Measurements from ENCODE around the gene ETNK1.

The ETNK1 gene

GRCh38 chr12:22712083-22712482 lies 87.1 kb downstream of the ETNK1 start (continued):
- TF ChIP-seq, protein P1, sequence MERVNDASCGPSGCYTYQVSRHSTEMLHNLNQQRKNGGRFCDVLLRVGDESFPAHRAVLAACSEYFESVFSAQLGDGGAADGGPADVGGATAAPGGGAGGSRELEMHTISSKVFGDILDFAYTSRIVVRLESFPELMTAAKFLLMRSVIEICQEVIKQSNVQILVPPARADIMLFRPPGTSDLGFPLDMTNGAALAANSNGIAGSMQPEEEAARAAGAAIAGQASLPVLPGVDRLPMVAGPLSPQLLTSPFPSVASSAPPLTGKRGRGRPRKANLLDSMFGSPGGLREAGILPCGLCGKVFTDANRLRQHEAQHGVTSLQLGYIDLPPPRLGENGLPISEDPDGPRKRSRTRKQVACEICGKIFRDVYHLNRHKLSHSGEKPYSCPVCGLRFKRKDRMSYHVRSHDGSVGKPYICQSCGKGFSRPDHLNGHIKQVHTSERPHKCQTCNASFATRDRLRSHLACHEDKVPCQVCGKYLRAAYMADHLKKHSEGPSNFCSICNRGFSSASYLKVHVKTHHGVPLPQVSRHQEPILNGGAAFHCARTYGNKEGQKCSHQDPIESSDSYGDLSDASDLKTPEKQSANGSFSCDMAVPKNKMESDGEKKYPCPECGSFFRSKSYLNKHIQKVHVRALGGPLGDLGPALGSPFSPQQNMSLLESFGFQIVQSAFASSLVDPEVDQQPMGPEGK (CRISPR knock-in tag; IDR thresholded peaks at IDR 0.05; ENCODE audit: borderline replicate concordance): no peak
- TF ChIP-seq SNAI2 (CRISPR knock-in tag; IDR thresholded peaks at IDR 0.05): no peak

- TF ChIP-seq, protein P2, sequence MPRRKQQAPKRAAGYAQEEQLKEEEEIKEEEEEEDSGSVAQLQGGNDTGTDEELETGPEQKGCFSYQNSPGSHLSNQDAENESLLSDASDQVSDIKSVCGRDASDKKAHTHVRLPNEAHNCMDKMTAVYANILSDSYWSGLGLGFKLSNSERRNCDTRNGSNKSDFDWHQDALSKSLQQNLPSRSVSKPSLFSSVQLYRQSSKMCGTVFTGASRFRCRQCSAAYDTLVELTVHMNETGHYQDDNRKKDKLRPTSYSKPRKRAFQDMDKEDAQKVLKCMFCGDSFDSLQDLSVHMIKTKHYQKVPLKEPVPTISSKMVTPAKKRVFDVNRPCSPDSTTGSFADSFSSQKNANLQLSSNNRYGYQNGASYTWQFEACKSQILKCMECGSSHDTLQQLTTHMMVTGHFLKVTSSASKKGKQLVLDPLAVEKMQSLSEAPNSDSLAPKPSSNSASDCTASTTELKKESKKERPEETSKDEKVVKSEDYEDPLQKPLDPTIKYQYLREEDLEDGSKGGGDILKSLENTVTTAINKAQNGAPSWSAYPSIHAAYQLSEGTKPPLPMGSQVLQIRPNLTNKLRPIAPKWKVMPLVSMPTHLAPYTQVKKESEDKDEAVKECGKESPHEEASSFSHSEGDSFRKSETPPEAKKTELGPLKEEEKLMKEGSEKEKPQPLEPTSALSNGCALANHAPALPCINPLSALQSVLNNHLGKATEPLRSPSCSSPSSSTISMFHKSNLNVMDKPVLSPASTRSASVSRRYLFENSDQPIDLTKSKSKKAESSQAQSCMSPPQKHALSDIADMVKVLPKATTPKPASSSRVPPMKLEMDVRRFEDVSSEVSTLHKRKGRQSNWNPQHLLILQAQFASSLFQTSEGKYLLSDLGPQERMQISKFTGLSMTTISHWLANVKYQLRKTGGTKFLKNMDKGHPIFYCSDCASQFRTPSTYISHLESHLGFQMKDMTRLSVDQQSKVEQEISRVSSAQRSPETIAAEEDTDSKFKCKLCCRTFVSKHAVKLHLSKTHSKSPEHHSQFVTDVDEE (CRISPR knock-in tag; IDR thresholded peaks at IDR 0.05): no peak
- TF ChIP-seq BACH2 (CRISPR knock-in tag; IDR thresholded peaks at IDR 0.05; ENCODE audit: borderline replicate concordance): no peak
- no peak for TF ChIP-seq RARB (CRISPR knock-in tag; IDR thresholded peaks at IDR 0.05)
- no peak for TF ChIP-seq PPARA (CRISPR knock-in tag; IDR thresholded peaks at IDR 0.05; ENCODE audit: borderline replicate concordance)
- no peak for TF ChIP-seq ZC3H10 (CRISPR knock-in tag; IDR thresholded peaks at IDR 0.05)
- no peak for TF ChIP-seq ZFP3 (CRISPR knock-in tag; IDR thresholded peaks at IDR 0.05)
- TF ChIP-seq, protein P3, sequence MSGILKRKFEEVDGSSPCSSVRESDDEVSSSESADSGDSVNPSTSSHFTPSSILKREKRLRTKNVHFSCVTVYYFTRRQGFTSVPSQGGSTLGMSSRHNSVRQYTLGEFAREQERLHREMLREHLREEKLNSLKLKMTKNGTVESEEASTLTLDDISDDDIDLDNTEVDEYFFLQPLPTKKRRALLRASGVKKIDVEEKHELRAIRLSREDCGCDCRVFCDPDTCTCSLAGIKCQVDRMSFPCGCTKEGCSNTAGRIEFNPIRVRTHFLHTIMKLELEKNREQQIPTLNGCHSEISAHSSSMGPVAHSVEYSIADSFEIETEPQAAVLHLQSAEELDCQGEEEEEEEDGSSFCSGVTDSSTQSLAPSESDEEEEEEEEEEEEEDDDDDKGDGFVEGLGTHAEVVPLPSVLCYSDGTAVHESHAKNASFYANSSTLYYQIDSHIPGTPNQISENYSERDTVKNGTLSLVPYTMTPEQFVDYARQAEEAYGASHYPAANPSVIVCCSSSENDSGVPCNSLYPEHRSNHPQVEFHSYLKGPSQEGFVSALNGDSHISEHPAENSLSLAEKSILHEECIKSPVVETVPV (CRISPR knock-in tag; IDR thresholded peaks at IDR 0.05): no peak
- no peak for TF ChIP-seq ZFP30 (CRISPR knock-in tag; IDR thresholded peaks at IDR 0.05)
- TF ChIP-seq ZNF8 (CRISPR knock-in tag; IDR thresholded peaks at IDR 0.05): no peak
- no peak for TF ChIP-seq ARNTL (CRISPR knock-in tag; IDR thresholded peaks at IDR 0.05; ENCODE audit: borderline replicate concordance, low read depth)
- TF ChIP-seq, protein P1 (CRISPR knock-in tag; IDR thresholded peaks at IDR 0.05; ENCODE audit: borderline replicate concordance): no peak
- no peak for TF ChIP-seq GLIS3 (CRISPR knock-in tag; IDR thresholded peaks at IDR 0.05)
- ATAC-seq: no peak
These were observed 90.3 kb downstream of the ETNK1 start for GRCh38 chr12:22715254-22715653.

GRCh38 chr12:22719745-22720144 lies 94.8 kb downstream of the ETNK1 start:
- TF ChIP-seq OSR1 (CRISPR knock-in tag; IDR thresholded peaks at IDR 0.05): no peak
- no peak for TF ChIP-seq BACH2 (CRISPR knock-in tag; IDR thresholded peaks at IDR 0.05; ENCODE audit: borderline replicate concordance)
- no peak for TF ChIP-seq TCF4 (CRISPR knock-in tag; IDR thresholded peaks at IDR 0.05; ENCODE audit: borderline replicate concordance)
- TF ChIP-seq ARNTL (CRISPR knock-in tag; IDR thresholded peaks at IDR 0.05; ENCODE audit: borderline replicate concordance, low read depth): no peak
- TF ChIP-seq, protein P4, sequence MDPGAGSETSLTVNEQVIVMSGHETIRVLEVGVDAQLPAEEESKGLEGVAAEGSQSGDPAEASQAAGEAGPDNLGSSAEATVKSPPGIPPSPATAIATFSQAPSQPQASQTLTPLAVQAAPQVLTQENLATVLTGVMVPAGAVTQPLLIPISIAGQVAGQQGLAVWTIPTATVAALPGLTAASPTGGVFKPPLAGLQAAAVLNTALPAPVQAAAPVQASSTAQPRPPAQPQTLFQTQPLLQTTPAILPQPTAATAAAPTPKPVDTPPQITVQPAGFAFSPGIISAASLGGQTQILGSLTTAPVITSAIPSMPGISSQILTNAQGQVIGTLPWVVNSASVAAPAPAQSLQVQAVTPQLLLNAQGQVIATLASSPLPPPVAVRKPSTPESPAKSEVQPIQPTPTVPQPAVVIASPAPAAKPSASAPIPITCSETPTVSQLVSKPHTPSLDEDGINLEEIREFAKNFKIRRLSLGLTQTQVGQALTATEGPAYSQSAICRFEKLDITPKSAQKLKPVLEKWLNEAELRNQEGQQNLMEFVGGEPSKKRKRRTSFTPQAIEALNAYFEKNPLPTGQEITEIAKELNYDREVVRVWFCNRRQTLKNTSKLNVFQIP (CRISPR knock-in tag; IDR thresholded peaks at IDR 0.05; ENCODE audit: borderline replicate concordance, low read depth): no peak
- no peak for TF ChIP-seq ESRRG (CRISPR knock-in tag; IDR thresholded peaks at IDR 0.05)
- no peak for TF ChIP-seq ZNF70 (CRISPR knock-in tag; IDR thresholded peaks at IDR 0.05)
- TF ChIP-seq CSDC2 (CRISPR knock-in tag; IDR thresholded peaks at IDR 0.05): no peak
- TF ChIP-seq ZC3H10 (CRISPR knock-in tag; IDR thresholded peaks at IDR 0.05): no peak
- TF ChIP-seq ISL1 (CRISPR knock-in tag; IDR thresholded peaks at IDR 0.05): no peak
- TF ChIP-seq ZFP30 (CRISPR knock-in tag; IDR thresholded peaks at IDR 0.05): no peak
- TF ChIP-seq, protein P2 (CRISPR knock-in tag; IDR thresholded peaks at IDR 0.05): no peak
- TF ChIP-seq, protein P3 (CRISPR knock-in tag; IDR thresholded peaks at IDR 0.05): no peak
- no peak for TF ChIP-seq TOX (CRISPR knock-in tag; IDR thresholded peaks at IDR 0.05; ENCODE audit: borderline replicate concordance)
- no peak for TF ChIP-seq GLIS3 (CRISPR knock-in tag; IDR thresholded peaks at IDR 0.05)
- no peak for TF ChIP-seq PPARA (CRISPR knock-in tag; IDR thresholded peaks at IDR 0.05; ENCODE audit: borderline replicate concordance)
- no peak for ATAC-seq
